AG04449 (cell line): ENCODE results near the gene SVEP1.

Source experiments
- CTCF ChIA-PET: fragments of 350-600 bp; formaldehyde crosslinking; extraction: SDS; loops from one replicate; lab custom pipeline; 2021; ENCODE audit warnings: antibody characterized with exemption; lab: Yijun Ruan, JAX
- POLR2A ChIA-PET: fragments of 400-600, 350-600 bp; formaldehyde crosslinking; extraction: SDS; loops from one replicate; lab custom pipeline; 2020; ENCODE audit warnings: antibody characterized with exemption, inconsistent platforms; lab: Yijun Ruan, JAX
- DNase-seq: peaks from one replicate; pipeline ENCODE4 v3.0.0-alpha.2; 2010; ENCODE audit warnings: low read depth, low spot score
- H3K4me3 ChIP-seq: 2 replicates; pipeline ENCODE4 v1.5.1; 2011; ENCODE audit warnings: low read depth, mild to moderate bottlenecking, control low read depth, low read length
- TF ChIP-seq, protein P1 (sequence below): IDR thresholded peaks from one replicate; pipeline ENCODE4 v1.5.1; 2011; ENCODE audit warnings: mild to moderate bottlenecking, moderate library complexity, low read length, control low read depth, inconsistent platforms; ENCODE audit not compliant: insufficient read depth; ENCODE audit errors: missing control alignments

Gene SVEP1

DNA sequence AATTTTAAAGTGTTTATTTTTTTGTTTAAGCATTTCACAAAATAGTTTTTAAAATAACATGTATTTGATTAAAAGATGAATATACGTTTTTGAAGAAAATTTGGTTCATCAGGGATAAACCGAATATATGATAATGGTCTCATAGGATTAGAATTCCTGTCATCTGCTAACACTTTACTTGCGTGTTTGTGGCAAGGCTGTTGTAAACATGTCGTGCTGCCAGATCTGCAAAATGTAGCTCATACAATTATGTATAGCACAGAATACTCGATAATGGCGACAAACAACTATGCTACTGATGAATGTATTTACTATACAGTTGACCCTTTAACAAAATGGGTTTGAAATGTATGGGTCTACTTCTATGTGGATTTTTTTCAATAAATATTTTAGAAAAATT lies 234.7 kb downstream of the SVEP1 start:
- POLR2A ChIA-PET = no interaction called here
- no peak for DNase-seq
- no peak overlapping the region for H3K4me3 ChIP-seq
- CTCF ChIA-PET = no interaction called here
- TF ChIP-seq, protein P1, sequence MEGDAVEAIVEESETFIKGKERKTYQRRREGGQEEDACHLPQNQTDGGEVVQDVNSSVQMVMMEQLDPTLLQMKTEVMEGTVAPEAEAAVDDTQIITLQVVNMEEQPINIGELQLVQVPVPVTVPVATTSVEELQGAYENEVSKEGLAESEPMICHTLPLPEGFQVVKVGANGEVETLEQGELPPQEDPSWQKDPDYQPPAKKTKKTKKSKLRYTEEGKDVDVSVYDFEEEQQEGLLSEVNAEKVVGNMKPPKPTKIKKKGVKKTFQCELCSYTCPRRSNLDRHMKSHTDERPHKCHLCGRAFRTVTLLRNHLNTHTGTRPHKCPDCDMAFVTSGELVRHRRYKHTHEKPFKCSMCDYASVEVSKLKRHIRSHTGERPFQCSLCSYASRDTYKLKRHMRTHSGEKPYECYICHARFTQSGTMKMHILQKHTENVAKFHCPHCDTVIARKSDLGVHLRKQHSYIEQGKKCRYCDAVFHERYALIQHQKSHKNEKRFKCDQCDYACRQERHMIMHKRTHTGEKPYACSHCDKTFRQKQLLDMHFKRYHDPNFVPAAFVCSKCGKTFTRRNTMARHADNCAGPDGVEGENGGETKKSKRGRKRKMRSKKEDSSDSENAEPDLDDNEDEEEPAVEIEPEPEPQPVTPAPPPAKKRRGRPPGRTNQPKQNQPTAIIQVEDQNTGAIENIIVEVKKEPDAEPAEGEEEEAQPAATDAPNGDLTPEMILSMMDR = no peak

DNA sequence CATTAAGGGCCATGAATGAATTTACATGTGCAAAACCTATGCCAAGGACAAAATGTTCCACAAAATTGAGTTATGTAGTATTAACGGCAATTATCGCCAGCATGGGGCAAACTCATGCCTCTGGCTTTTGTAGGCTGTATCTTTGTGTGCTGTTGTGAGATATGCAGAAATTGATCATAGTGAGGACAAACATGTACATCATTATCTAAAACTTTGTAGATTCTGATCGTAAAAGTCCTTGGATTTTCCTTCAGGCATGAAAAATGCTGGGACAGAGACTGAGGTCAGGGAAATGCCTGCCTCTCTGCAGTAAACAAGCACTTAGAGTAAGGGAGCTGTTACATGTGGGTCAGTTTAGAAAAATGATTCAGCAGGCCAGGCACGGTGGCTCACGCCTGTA lies 236.0 kb downstream of the SVEP1 start:
- TF ChIP-seq, protein P1 = no peak
- ChIA-PET CTCF (no interaction called here), POLR2A (no interaction called here)
- DNase-seq = no peak
- H3K4me3 ChIP-seq = no peak overlapping the region

DNA sequence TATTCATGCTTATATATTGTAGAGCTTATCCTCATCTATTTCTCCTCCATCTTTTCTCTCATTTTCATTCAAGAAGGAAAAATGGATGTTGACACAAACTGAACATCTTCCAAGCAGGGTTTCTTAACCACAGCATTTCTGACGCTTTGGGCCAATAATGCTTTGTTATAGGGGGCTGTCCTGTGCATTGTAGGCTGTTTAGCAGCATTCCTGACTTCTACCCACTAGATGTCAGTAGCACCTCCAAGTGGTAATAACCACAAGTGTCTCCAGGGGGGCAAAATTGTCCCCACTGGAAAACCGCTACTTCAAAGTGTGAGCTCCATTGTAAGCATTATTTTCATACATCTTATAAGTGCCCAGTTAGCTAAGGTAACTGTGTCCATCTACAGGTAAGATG lies 239.2 kb downstream of the SVEP1 start:
- TF ChIP-seq, protein P1 = peak; percentile 26
- no peak for DNase-seq
- no peak overlapping the region for H3K4me3 ChIP-seq
- POLR2A ChIA-PET = no interaction called here
- CTCF ChIA-PET = interaction anchor here (0.9 to 1.9 kb wide), 8 partner anchors 8 to 283 kb away, joined by 3 to 12 read pairs (median 4); no protein-coding TSS in a partner anchor

DNA sequence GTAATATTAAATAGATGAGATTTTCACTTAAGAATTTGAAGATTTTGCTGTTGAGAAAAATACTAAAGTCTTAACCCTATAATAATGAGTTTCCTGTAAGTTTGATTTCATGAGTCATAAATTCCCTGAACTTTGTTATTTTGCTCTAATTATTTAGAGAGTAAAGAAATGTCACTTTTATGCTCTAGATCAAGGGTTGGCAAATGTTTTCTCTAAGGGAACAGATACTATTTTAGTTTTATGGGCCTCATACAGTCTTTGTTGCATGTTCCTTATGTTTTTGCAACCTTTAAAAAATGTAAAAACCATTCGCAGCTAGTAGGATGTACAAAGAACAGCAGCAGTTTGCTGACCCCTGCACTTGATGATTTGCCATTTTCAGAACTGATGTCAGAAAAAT lies 241.4 kb downstream of the SVEP1 start:
- TF ChIP-seq, protein P1 = no peak
- CTCF ChIA-PET = no interaction called here

DNA sequence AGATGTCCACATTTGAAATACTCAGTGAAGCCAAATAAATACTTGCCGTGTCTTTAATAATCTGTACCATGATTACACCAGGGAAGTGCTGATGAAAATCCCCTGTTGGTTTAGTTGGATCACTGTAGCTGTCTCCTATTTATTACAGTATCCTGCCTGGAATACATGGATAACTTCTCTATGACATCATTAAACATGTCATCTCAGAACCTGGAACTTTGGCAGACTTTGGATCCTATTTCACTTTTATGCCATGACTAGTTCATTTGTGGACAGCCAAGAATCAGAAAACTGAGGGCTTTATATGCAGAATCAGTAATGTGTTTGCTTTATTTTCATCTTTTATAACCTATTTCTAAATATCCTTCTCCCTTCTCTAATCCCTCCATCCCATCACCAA lies 241.8 kb downstream of the SVEP1 start, which contains the start of gene TXNDC8:
TSS of gene TXNDC8 (minus strand) at position 137 of the 400 bp plus-strand sequence.
- TF ChIP-seq, protein P1 = no peak
- H3K4me3 ChIP-seq = no peak within 1 kb of the TSS
- ChIA-PET POLR2A (no interaction called here), CTCF (no interaction called here)
- no peak for DNase-seq

More for the DNA sequence above, 241.4 kb downstream of the SVEP1 start:
- H3K4me3 ChIP-seq = no peak overlapping the region
- no peak for DNase-seq
- POLR2A ChIA-PET = no interaction called here

DNA sequence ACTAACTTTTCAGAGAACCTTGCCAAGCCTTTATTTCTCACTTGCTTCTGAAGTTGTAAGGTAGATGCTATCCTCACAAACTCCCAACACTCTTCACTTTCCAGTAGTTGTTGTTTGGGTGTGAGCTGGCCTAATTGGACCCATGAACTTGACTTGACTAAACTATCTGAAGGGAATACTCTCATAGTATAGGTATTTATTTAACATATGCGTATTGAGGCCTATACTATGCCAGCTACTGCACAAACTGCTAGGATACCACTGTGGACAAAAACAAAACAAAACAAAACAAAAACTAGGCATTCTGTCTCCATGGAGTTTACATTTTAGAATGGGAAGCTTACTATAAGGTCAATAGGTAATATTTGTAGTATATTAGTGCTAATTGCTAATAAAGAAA lies 243.2 kb downstream of the SVEP1 start:
- ChIA-PET CTCF (no interaction called here), POLR2A (no interaction called here)
- no peak overlapping the region for H3K4me3 ChIP-seq
- no peak for DNase-seq
- TF ChIP-seq, protein P1 = no peak
